Left hindlimb (tissue), 1 donor: ENCODE results near the gene MRPL48.
"Not testable (repeated sequence)": the region's sequence is repeated elsewhere in the genome, so short reads cannot be mapped to it uniquely, and the experiment has no call there.

ENCODE experiments used
- DNase-seq: peaks from one replicate; pipeline ENCODE4 v3.0.0-alpha.2; 2018

Gene MRPL48

GRCh38 chr11:73781303-73781702, 6.4 kb upstream of the MRPL48 start:
- no peak for DNase-seq

DNA sequence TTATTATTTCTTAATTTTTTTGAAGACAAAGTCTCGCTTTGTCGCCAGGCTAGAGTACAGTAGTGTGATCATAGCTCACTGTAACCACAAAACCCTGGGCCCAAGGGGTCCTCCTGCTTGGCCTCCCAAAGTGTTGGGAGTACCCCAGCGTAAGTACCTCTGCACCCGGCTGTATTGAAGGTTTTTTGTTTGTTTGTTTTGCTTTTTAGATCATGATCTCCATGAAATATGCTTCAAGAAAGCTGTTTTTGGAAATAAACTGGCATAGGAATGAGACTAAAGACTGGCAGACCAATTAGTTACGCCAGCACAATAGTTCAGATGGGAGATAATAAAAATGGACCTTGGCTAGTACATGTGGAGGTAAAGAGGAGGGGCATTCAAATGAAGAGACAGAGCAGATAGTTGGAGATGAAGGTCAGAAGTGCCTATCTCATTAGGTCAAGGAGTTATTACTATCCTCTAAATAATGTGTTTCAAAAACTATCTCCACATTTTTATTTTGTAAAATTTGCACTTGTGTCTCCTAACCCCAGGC, 4.1 kb upstream of the MRPL48 start:
- DNase-seq: no peak

- no peak for DNase-seq
These were observed 3.5 kb upstream of the MRPL48 start for GRCh38 chr11:73784080-73784634.

DNA sequence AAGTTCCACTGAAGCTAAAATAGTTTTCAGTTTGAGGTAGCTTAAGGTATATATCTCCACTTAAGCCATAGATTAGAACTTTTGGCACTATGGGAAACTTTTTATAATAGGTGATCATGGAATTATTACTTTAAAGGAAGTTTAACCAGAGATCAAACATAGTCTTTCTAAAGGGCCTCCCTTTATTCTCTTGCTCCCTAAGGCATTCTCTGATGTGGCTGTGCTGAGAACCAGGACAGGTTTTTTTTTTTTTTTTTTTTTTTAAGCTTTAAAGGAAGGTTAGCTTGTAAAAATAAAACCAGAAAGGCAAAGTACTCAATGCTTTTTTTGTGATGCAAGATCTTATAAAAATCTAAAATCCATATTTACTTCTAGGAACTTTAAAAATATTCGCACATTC, 2.9 kb upstream of the MRPL48 start:
- no peak for DNase-seq

DNA sequence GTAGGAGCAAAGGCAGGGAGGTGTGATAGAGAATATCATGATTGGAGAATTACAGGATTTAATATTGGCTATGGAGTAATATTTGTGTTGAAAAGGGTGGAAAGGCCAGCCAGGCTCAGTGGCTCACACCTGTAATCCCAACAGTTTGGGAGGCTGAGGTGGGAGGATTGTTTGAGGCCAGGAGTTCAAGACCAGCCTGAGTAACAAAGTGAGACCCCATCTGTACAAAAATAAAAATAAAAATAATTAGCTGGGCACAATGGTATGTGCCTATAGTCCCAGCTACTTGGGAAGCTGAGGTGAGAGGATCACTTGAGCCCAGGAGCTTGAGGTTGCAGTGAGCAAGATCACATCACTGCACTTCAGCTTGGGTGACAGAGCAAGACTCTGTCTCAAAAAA, 2.2 kb upstream of the MRPL48 start:
- DNase-seq: not testable (repeated sequence)

DNA sequence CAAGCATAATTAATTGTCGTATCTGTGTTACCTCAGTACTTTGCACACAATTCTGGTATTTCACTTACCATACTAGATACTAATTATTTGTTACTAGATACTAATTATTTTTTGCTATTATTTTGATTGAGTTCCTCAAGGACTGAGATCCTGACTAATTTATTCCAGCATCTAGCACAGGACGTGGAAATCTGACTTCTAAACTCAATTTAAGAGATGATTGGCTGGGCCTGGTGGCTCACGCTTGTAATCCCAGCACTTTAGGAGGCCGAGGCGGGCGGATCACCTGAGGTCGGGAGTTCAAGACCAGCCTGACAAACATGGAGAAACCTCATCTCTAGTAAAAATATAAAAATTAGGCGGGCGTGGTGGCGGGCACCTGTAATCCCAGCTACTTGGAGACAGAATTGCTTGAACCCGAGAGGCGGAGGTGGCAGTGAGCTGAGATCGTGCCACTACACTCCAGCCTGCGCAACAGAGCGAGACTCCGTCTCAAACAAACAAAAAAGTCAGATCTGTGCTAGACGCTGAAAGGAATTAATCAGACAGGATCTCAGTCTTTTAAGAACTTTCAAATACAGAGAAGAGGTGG, 527 bp upstream of the MRPL48 start:
- DNase-seq: no peak

DNA sequence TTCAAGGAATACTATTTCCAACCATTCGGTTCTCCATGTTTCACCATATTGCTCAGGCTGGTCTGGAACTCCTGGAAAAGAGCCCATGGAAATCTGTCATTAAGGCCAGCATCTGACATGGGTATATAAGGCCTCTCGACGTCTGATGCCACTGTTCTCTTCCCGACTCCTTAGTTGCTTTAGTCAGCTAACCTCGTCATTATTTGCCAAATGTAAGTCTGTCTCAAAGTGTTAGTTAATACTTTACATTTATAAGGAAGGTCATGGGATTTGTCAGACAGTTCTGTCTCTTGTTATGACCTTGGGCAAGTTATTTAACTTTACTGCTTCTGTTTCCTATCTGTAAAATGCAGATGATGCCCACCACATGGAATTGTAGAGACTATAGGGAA, 1.6 kb downstream of the MRPL48 start:
- DNase-seq: no peak

GRCh38 chr11:73792584-73792983, 4.9 kb downstream of the MRPL48 start:
- DNase-seq: no peak

DNA sequence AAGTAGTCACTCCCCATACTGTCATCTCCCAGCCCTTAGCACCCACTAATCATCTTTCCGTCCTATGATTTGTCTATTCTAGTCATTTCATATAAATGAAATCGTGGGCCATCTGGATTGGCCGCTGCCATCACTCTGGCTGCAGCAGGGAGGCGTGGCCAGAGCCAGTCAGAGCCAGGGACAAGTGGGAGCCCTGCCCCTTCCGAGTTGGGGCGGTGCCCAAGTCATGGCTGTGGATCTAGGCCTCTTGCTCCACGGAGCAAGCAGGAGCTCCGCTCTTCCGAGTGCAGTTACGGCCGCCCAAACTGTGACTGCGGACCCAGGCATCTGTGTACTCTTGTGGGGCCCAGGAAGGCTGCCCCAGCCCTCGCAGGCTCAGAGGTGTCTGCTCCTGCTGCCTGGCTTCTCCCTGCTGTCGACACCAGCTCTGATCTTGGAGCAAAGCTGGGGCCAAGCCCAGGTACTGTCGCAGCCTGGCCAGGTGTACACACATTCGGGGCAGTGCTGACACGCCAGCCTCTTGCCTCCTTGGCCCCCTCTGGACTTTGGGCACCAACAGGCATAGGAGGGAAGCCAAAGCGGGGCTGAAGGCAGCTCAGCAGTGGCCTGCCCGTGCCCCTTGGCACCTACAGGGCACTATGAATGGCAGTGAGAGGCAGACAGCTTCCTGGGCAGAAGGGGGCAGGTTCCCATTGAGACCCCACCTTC, 8.4 kb downstream of the MRPL48 start:
- DNase-seq: no peak

DNA sequence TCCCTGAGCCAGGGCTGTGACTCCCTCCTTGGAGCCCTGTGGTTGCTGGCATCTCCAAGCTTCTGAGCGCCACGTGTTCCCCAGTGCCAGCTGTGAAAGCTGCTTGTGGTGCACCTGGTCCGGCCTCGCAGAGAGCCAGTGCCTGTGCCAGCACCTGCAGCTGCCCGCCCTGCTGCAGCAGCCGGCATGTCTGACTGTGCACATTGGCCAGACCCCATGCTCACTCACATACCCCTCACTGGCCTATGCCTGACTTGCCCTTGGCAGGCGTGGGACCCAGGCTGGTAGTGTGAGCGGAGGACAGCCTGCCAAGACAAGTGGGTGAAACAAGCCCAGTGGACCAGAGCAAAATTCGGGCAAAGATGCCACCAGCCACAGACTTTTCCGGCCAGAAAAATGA, 9.8 kb downstream of the MRPL48 start:
- DNase-seq: peak; percentile 37

GRCh38 chr11:73800276-73800806, 12.7 kb downstream of the MRPL48 start:
- DNase-seq: no peak

DNA sequence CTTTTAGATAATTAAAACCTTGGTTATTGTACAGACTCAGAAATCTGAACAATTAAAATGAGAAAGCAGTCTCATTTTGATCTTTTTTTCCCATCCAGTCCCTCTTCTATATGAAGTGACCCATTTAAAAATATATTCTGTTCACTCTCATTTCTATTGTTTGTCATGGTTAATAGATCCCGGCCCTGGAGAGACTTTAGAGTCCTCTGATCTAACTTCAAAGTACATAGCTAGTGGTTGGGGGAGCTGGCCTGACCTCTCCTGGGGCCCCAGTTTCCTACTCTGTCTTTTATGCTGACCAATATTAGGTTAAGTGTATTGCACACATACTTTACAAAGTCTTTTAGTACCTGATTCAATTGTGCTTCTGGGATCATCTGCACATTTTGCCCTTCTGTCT, 13.5 kb downstream of the MRPL48 start:
- no peak for DNase-seq

DNA sequence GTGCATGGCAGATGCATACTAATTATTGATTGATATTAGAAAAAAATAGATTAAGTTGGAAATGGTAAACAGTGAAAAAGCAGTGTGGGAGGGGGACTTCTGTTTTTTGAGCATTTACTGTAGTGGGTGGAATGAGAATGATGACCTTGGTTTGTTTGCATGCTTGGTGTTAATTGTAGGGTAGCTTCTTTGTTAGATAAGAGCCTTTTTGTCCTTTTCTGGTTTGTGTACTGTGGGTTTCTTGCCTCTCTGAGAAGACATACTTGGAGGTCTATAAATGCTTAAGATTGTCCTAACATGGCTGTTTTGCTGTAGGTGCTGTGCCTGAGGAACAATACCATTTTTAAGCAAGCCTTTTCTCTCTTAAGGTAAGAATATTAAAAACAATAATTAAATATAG, 17.0 kb downstream of the MRPL48 start:
- DNase-seq: no peak

GRCh38 chr11:73808052-73808451, 20.4 kb downstream of the MRPL48 start:
- DNase-seq: no peak

- no peak for DNase-seq
These were observed 23.0 kb downstream of the MRPL48 start for GRCh38 chr11:73810637-73811036.

DNA sequence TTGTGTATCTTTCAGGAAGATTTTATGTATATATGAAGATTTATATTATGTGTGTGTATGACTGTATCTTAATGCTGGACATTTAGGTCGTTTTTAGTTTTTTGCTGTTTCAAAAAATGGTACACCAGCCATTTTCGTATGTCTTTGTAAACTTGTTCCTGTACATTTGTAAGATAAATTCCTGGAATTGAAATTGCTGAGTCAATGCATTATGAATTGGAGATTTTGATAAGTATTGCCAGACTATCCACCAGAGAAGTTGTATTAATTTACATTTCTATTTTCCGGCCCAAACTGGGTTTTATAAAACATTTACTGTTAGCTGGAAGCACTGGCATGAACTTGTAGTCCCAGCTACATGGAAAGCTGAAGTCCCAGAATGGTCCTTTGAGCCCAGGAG, 24.6 kb downstream of the MRPL48 start:
- no peak for DNase-seq

DNA sequence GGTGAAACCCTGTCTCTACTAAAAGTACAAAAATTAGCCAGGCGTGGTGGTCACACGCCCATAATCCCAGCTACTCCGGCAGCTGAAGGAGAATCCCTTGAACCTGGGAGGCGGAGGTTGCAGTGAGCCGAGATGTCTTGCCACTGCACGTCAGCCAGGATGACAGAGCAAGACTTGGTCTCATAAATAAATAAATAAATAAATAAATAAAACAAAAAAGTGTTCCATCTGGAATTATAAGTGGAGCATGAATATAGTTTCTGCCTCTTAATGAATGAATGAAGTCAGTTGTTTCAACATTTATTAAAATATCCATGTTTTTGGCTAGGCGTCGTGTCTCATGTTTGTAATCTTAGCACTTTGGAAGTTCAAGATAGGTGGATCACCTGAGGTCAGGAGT, 27.1 kb downstream of the MRPL48 start:
- no peak for DNase-seq

GRCh38 chr11:73818846-73819245, 31.2 kb downstream of the MRPL48 start:
- DNase-seq: no peak

GRCh38 chr11:73830261-73830660, 42.6 kb downstream of the MRPL48 start:
- no peak for DNase-seq

DNA sequence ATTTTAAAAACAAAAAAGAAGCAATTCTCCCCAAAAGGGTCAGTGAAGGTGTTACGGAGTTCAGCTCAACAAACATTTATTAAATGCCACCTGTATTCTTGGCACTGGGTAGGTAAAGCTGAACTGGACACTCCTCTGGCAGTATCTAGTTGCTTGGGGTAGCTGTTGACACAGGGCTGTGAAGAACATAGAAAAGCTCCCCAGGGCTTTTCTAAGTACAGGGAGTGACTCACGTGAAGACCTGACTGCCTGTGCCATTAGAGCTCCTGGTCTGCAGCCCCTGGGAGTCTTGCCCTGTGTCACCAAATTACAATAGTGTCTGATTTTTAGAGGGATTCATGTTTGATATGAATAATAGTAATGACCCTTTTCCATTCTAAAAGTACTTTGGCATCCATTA, 45.4 kb downstream of the MRPL48 start:
- DNase-seq: no peak

GRCh38 chr11:73838443-73839122, 50.9 kb downstream of the MRPL48 start:
- no peak for DNase-seq

DNA sequence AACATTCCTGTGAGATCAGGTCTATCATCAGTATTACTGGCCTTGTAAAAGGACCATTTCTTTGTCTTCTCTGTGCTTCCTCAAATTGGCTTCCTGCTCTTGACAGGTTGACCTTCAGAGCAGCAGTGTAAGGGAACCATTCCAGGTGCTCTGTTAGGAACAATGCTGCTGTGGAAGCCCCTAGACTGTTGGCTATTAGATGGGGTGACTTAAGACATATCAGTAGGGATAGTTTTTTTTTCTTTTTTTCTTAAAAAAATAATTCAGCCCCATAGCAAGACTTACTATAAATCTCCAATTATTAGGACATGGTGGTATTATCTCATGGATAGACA, 51.4 kb downstream of the MRPL48 start:
- DNase-seq: no peak

- DNase-seq: no peak
These were observed 63.5 kb downstream of the MRPL48 start for GRCh38 chr11:73851046-73851764.
